GM19239 (cell line): ENCODE results near the gene MEX3C.
A peak's percentile ranks its signal among the peaks of the same experiment; 100 is the strongest.

ENCODE experiments used
- DNase-seq: peaks from one replicate; pipeline ENCODE4 v3.0.0; 2011; ENCODE audit warnings: low spot score; ENCODE audit not compliant: insufficient read length
- FAIRE-seq: peaks from 2 replicates; lab custom pipeline; 2011; peaks lifted over from hg19 to GRCh38; lab: Jason Lieb, UNC

The MEX3C gene

GRCh38 chr18:51192696-51193095, 4.8 kb downstream of the MEX3C start:
- no peak for DNase-seq
- FAIRE-seq = peak; percentile 86

DNA sequence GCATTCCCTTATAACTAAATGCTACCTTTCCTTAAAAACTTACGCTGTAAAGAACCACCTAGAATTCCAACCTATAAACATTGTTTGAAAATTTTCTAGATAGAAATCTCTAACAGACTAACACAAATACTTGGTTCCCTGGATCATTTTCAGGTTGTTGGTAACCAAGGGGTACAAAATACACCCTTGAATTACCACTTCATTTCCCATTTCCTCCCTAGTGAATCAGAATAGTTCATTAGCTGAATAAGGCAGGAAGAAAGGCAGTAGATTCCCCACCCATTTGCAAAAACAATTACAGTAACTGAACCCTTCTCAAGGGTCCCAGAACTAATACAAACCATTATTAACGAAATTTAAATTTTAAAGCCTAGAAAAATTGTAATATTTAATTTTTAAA, 5.5 kb downstream of the MEX3C start:
- DNase-seq (no peak), FAIRE-seq (no peak)

DNA sequence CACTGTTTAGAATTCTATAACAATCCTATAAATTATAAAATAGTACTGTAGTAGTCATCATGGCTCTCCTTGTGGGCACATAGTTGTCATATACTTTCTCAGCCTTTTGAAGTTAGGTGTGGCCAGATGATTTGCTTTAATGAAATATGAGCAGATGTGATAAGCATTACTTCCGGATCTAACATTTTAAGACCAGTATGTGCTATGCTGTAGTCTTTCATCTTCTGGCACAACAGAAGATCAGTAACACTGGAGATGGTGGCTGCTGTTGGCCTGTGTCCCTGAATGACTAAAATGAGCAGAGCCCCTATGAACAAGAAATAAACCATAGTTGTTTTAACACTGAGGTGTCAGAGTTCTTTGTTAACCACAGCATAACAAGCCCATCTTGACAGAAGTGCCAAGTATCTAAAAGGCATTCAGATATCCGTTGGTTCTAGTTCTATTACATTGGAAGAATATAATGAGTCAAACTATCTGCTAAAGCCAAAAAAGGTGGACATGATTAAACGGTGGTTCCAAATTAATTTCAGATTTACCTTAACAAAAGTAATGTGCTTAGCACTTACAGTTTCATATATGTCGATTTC, 6.3 kb downstream of the MEX3C start:
- peak; percentile 75 for FAIRE-seq

DNA sequence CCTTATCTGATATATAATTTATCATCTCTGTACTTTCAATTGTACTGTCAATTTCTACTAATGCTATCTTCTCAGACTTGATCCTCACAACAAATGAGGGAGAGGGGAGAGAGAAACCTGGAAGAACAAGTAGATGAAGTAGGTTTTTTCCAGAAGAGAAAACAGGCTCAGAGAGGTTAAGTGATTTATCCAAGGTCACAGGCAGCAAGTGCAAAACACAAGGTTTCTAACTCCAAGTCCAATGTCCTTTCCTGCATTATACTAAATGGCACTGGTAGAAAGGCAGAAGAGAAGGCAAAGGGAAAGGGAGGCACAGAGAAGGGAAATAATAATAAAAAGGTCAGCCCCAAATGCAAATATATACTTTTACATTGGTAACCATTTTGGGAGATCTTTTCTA, 7.5 kb downstream of the MEX3C start:
- DNase-seq (no peak), FAIRE-seq (no peak)

More for the DNA sequence above, 6.3 kb downstream of the MEX3C start:
- DNase-seq = no peak

DNA sequence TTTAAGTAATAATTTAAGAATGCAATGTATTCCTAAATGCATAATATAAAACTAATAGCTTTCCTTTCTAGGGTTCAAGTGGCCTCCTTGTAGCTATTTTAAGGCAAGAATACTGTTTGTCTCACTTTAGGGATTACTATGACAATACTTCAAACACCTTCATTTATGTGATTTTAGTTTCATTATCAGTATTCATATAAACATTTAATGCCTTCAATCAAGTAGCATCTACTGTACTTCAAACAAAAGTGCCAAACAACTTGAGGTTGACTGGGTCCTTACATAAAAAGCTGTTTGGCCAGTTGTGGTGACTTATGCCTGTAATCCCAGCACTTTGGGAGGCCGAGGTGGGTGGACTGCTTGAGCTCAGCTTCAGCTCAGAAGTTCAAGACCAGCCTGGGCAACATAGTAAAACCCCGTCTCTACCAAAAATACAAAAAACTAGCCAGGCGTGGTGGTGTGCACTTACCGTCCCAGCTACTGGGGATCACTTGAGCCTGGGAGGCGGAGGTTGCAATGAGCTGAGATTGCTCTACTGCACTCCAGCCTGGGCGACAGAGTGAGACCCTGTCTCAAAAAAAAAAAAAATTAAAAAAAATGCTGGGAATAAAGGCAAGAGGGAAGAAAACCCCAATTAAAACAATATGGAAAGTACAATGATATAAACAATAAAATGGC, 9.3 kb downstream of the MEX3C start:
- FAIRE-seq (peak; percentile 56), DNase-seq (no peak)

- no peak for FAIRE-seq
- DNase-seq = no peak
These were observed 12.4 kb downstream of the MEX3C start for GRCh38 chr18:51185075-51185474.

DNA sequence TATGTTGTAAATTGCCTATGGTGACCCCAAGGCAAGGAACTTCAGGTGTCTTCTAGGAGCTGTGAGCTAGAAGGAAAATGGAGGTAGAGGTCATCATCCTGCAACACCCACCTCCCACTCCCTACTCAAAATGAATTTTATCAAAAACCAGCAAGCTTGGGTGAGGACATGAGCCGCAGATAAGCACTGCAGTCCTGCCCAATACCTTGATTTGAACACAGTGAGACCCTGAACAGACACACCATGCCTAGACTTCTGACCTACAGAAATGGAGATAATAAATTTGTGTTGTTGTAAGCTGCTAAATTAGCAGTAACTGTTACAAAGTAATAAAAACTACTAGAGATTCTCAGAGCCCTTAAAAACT, 13.4 kb downstream of the MEX3C start:
- no peak for FAIRE-seq

GRCh38 chr18:51183372-51184090, 13.9 kb downstream of the MEX3C start:
- no peak for DNase-seq
- no peak for FAIRE-seq

More for the DNA sequence above, 13.4 kb downstream of the MEX3C start:
- DNase-seq = no peak

DNA sequence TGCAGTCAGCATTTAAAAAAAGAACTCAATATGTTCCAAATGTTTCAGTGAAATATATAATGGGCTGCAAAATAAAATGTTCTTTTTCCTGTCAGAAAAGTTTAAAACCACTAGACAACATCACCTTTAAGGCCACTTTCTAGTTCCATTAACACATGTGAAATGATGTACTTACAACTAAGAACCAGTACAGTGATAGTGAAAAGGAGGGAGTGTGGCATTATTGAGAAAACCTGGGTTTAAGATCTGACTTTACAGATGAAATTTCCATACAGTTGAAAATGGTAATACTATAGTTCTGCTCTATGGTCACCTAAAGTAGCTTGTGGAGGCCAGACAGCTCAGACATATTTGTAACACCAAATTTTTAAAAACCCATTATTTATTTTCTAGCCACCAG, 14.7 kb downstream of the MEX3C start:
- FAIRE-seq (peak; percentile 8), DNase-seq (no peak)

DNA sequence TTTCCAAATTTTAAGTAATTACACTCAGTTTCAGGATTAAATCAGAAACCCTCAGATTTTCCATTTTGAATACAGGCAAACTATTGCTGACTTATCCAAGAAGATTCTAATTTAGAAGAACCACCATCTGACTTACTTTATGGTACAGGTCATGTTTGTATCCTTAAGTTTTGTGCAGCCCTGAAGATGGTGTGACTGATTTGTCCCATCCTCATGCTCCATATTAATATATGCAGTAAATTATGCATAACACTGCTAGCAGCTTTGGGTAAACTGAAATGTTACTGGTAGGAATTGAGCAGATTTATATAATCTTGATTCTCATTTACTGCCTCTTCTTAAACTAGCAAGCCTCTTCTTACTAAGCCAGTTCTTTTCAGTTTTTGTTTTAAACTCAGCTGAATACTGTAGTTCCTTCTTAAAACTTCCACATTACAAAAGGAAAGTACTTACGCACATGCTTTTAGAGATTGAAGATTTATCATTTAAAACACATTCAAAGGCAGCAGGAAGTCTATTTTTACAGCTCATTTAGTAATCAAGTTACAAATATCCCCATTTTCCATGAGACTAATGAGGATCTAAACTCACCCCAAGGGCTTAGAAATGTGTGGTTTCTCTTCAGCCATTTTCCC, 25.7 kb downstream of the MEX3C start:
- DNase-seq (no peak), FAIRE-seq (peak; percentile 85)

- DNase-seq (no peak), FAIRE-seq (peak; percentile 70)
These were observed 26.3 kb downstream of the MEX3C start for GRCh38 chr18:51171223-51171622.

GRCh38 chr18:51170664-51171063, 26.8 kb downstream of the MEX3C start:
- no peak for FAIRE-seq
- no peak for DNase-seq

- DNase-seq = no peak
- FAIRE-seq = peak; percentile 11
These were observed 27.8 kb downstream of the MEX3C start for GRCh38 chr18:51169731-51170130.

DNA sequence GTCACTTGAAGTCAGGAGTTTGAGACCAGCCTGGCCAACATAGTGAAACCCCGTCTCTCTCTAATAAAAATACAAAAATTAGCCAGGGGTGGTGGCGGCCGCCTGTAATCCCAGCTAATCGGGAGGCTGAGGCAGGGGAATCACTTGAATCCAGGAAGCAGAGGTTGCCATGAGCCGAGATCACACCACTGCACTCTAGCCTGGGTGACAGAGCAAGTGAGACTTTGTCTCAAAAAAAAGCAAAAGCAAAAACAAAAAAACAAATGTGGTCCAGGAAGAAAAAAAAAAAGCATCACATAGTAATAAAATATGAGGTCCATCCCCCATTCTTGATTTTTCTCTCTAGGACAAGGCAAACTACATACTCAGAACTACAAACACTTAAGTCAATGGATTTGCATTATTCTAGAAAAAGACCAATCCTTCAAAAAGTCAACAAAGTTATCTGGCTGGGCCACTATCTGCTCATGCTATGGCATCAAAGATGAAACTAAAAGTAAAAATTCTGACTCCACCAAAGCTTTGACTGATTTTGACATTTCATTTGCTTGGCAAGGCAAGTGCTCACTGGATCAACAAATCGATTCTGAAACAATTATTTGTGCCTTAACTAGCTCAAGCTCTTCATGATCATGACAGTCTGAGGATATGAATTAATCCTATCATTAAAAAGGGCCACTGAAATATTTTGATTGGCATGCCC, 28.4 kb downstream of the MEX3C start:
- FAIRE-seq (peak; percentile 92), DNase-seq (no peak)

GRCh38 chr18:51168026-51168742, 29.3 kb downstream of the MEX3C start:
- FAIRE-seq = peak; percentile 37
- no peak for DNase-seq

DNA sequence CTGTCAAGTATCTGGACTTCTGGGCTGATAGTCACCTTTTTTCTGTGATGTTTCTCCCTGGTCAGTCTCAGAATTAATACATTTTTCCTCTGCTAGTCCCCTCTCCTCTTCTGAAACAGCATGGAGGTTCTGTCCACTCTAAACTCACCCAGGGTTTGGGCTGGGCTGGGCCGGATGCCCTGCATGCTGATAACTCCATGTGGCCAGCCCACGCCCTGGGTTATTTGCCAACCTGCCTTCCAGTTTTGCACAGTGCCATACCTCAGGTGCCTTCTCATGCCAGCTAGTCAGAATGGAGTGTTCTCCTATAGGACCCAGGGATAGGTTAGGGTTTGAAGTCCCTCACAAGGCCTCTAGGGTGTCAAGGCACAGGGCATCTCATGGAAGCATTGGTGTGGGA, 32.2 kb downstream of the MEX3C start:
- no peak for DNase-seq
- FAIRE-seq = no peak

- FAIRE-seq = no peak
These were observed 32.7 kb downstream of the MEX3C start for GRCh38 chr18:51164761-51165281.

DNA sequence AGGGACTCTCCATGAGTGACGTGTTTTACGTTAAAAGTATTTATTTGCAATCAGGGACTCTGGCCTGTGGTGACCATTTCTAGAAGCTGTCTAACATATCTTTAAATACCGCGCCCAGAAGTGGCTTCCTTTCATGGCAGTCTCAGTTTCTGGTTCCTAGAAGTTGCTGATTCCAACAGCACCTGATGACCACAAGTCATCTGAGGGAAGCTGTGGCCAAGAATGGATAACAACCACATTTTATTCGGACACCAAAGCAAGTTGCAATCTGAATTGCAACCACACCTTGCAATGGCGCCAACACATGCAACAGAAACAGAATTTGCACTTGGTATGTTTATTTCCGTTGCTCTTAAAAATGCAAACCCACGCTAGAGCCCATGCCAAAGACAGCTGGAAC, 33.1 kb downstream of the MEX3C start:
- DNase-seq = no peak
- no peak for FAIRE-seq

More at GRCh38 chr18:51164761-51165281, 32.7 kb downstream of the MEX3C start:
- DNase-seq = no peak

DNA sequence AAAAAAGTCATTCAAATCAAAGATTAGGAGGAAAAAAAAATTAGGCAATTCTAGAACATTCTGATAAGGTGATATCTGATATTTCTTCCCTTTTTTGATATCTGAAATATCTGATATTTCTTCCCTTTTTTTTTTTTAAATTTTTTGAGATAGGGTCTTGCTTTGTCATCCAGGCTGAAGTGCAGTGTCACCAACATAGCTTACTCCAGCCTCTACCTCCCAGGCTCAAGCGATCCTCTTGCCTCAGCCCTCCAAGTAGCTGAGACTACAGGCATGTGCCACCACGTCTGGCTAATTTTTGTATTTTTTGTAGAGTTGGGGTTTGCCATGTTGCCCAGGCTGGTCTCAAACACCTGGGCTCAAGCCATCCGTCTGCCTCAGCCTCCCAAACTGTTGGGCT, 33.9 kb downstream of the MEX3C start:
- DNase-seq (no peak), FAIRE-seq (no peak)

- DNase-seq (no peak), FAIRE-seq (no peak)
These were observed 34.9 kb downstream of the MEX3C start for GRCh38 chr18:51162617-51163016.
